Upper lobe of left lung (tissue), 6 donors: ENCODE results near the gene SYT12. TPM values are rescaled to one million over a fixed set of nuclear protein-coding genes. Genes with fewer than 3 reads are reported as not detected.

ENCODE experiments used
- ATAC-seq, 2 donors: fragments of 200-7000 bp; cut with Tn5 transposase; one replicate each; pipeline ENCODE4 v1.9.1; 2022; ENCODE audit warnings: mild to moderate bottlenecking in 2 of 2, moderate library complexity in 2 of 2; ENCODE audit not compliant: low FRiP score in 2 of 2
- DNase-seq, 2 donors: peaks; one replicate each; pipeline ENCODE4 v3.0.0-alpha.2; 2019 to 2020
- H3K27ac ChIP-seq, 4 donors: fragments of 200-600 bp; sonication (generic); one replicate each; pipeline ENCODE4 v1.5.1; 2016 to 2019
- H3K27me3 ChIP-seq, 4 donors: fragments of 200-600 bp; sonication (generic); one replicate each; pipeline ENCODE4 v1.5.1; 2017 to 2019
- H3K36me3 ChIP-seq, 4 donors: fragments of 200-600 bp; sonication (generic); one replicate each; pipeline ENCODE4 v1.5.1; 2016 to 2019
- H3K4me1 ChIP-seq, 4 donors: fragments of 200-600 bp; sonication (generic); one replicate each; pipeline ENCODE4 v1.5.1; 2018 to 2019
- H3K4me3 ChIP-seq, 4 donors: fragments of 200-600 bp; sonication (generic); one replicate each; pipeline ENCODE4 v1.5.1; 2017 to 2019; ENCODE audit warnings: mild to moderate bottlenecking in 2 of 4, moderate library complexity in 1 of 4
- H3K9me3 ChIP-seq, 4 donors: fragments of 200-600 bp; sonication (generic); one replicate each; pipeline ENCODE4 v1.5.1; 2018 to 2019
- EP300 ChIP-seq, 4 donors: sonication (generic); formaldehyde crosslinking; IDR thresholded peaks; one replicate each; pipeline ENCODE4 v1.5.1; 2017; ENCODE audit warnings: antibody characterized with exemption in 4 of 4, control low read depth in 2 of 4
- POLR2A ChIP-seq, 4 donors: fragments of 450-650 bp; IDR thresholded peaks; one replicate each; pipeline ENCODE4 v1.5.1; 2016 to 2017; ENCODE audit warnings: antibody characterized with exemption in 4 of 4, mild to moderate bottlenecking in 2 of 4
- POLR2AphosphoS5 ChIP-seq, 2 donors: sonication (generic); formaldehyde crosslinking; IDR thresholded peaks; one replicate each; pipeline ENCODE4 v1.5.1; 2017; ENCODE audit warnings: antibody characterized with exemption in 2 of 2
- WGBS, 2 donors: methylation state at CpG; one replicate each; pipeline ENCODE4 v1.1.5; 2017 to 2018; 5-methylcytosine and 5-hydroxymethylcytosine counted together
- total RNA-seq, 6 donors: library from RNA; depleted of rRNA in 4 of 6; stranded (reverse); fragments of >200 nt in 4 of 6; gene quantifications; one replicate each; pipeline versions ENCODE4 v1.1.0 to v1.2.1, GENCODE V29; 2016 to 2021
- TF ChIP-seq, protein P1 (sequence below), 6 experiments: fragments of 450-650 bp in 4 of 6; fragments of 200-600 bp in 2 of 6; sonication (generic) in 2 of 6; IDR thresholded peaks; one replicate each; pipeline ENCODE4 v1.5.1; 2016 to 2019; ENCODE audit warnings: antibody characterized with exemption in 6 of 6
- donor health status: DM: no; HTN: no; CAD: no; lungs with moderate emphysema.
- donor health status: DM: no; HTN: yes; CAD: no; lungs with severe emphysema.

The SYT12 gene
- total RNA-seq, 6 donors from 2014 or later: 0.14 to 0.24 (median 0.15) TPM; not detected in 3

DNA sequence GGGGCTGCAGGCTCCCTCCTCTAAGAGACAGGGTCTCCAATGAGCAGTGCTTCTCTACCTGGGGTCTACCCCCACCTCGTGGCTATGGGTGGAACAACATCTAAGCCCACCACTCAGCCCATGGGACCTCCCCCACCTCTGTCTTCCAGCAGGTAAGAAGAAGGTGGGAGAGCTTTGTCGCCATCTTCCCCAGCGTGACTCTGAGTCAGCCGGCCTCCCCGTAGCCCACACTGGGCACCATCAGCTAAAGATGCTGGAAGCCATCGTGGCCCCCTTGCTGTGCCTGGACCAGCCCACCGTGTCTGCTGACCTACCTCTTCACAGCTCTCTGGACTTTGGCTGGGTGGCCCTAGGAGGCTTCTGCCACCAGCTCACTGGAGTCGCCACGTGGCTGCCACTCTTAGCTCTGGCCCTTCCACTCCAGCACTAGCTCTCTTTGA lies 46.9 kb upstream of the SYT12 start:
- no peak for DNase-seq
- H3K4me1 ChIP-seq: peaks cover 3 to 6% (median 4%) of the 10 kb centered on the region in 4 donors
- H3K9me3 ChIP-seq: peaks cover 4 to 11% (median 8%) of the 10 kb centered on the region in 4 donors
- no peaks in the 10 kb centered on the region for H3K36me3 ChIP-seq
- no peaks in the 10 kb centered on the region for H3K27me3 ChIP-seq
- H3K4me3 ChIP-seq: no peak overlapping the region
- 53 to 89% methylated on average over 3 to 9 of the region's 9 CpGs for WGBS, 2 donors
- TF ChIP-seq POLR2AphosphoS5 (IDR thresholded peaks at IDR 0.05): no peak
- TF ChIP-seq, protein P1, sequence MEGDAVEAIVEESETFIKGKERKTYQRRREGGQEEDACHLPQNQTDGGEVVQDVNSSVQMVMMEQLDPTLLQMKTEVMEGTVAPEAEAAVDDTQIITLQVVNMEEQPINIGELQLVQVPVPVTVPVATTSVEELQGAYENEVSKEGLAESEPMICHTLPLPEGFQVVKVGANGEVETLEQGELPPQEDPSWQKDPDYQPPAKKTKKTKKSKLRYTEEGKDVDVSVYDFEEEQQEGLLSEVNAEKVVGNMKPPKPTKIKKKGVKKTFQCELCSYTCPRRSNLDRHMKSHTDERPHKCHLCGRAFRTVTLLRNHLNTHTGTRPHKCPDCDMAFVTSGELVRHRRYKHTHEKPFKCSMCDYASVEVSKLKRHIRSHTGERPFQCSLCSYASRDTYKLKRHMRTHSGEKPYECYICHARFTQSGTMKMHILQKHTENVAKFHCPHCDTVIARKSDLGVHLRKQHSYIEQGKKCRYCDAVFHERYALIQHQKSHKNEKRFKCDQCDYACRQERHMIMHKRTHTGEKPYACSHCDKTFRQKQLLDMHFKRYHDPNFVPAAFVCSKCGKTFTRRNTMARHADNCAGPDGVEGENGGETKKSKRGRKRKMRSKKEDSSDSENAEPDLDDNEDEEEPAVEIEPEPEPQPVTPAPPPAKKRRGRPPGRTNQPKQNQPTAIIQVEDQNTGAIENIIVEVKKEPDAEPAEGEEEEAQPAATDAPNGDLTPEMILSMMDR (IDR thresholded peaks at IDR 0.05): peak in 4 of 6 experiments; percentile 23 to 47 (median 36)
- TF ChIP-seq POLR2A (IDR thresholded peaks at IDR 0.05): no peak
- TF ChIP-seq EP300 (IDR thresholded peaks at IDR 0.05): no peak
- no peak overlapping the region for H3K27ac ChIP-seq
- ATAC-seq: peak; percentile 21 to 44

DNA sequence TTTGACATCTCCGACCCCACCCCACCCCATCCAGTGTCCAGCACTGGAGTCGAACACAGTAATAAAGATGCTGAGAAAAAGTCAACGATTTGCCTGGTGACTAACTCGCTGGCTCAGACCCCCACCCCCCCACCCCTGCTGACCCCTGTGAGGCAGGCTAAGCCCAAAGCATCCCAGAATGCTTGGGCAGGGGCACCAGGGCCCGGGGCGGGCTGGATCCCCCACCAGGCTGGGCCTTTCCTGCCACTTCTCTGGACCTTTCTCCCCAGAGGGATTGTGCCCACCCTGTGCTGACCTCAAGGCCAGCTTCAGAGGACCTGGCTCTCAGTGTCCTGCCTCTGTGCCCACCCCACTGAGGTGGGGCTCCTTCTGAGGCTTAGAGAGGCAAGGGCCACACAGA lies 46.0 kb upstream of the SYT12 start:
- H3K4me1 ChIP-seq: peaks cover 0 to 8% (median 7%) of the 10 kb centered on the region in 4 donors
- no peaks in the 10 kb centered on the region for H3K27me3 ChIP-seq
- DNase-seq: peak in 1 of 2 donors; percentile 54
- no peaks in the 10 kb centered on the region for H3K36me3 ChIP-seq
- no peak overlapping the region for H3K4me3 ChIP-seq
- no peak for ATAC-seq
- 91 to 92% methylated on average over 5 to 6 of the region's 6 CpGs for WGBS, 2 donors
- no peak overlapping the region for H3K27ac ChIP-seq
- TF ChIP-seq POLR2A (IDR thresholded peaks at IDR 0.05) (no peak), POLR2AphosphoS5 (IDR thresholded peaks at IDR 0.05) (no peak), EP300 (IDR thresholded peaks at IDR 0.05) (no peak)
- TF ChIP-seq, protein P1 (IDR thresholded peaks at IDR 0.05): no peak
- H3K9me3 ChIP-seq: peaks cover 4 to 11% (median 8%) of the 10 kb centered on the region in 4 donors

DNA sequence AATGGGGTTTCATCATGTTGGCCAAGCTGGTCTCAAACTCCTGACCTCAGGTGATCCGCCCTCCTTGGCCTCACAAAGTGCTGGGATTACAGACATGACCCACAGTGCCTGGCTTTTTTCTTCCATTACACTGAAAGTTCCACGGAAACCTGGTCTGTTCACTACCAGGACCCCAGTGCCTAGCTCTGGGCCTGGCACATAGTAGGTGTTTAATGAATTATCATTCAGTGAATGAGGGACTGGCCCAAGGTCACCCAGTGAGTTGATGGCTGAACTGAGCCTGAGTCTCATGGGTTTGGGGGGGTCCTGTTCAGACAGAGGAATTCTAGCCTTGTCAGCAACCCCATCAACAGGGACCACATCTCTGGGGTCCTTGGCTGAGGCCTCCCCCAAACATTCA lies 44.7 kb upstream of the SYT12 start:
- WGBS, 2 donors: 100% methylated on average over 2 of the region's 2 CpGs
- peaks cover 0 to 12% (median 11%) of the 10 kb centered on the region in 4 donors for H3K4me1 ChIP-seq

DNA sequence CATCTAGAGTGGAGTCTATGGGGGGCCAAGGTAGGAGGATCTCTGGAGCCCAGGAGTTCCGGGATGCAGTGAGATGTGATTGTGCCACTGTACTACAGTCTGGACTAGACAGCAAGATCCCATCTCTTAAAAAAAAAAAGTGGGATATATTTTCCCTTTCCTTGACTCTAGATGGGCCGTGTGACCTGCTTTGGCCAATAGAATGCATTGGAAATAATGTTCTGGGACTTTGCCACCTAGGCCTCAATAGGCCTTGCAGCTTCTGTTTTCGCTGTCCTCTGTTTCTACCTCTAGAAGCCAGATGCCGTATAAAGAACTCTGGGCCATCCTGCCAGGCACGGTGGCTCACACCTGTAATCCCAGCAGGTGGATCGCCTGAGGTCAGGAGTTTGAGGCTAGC lies 44.2 kb upstream of the SYT12 start:
- ATAC-seq: no peak
- TF ChIP-seq, protein P1 (IDR thresholded peaks at IDR 0.05): no peak
- no peak for TF ChIP-seq EP300 (IDR thresholded peaks at IDR 0.05)
- TF ChIP-seq POLR2AphosphoS5 (IDR thresholded peaks at IDR 0.05): no peak
- TF ChIP-seq POLR2A (IDR thresholded peaks at IDR 0.05): no peak

More for the DNA sequence above, 44.7 kb upstream of the SYT12 start:
- Histone ChIP-seq H3K4me3 (no peak overlapping the region), H3K27ac (no peak overlapping the region), H3K36me3 (no peaks in the 10 kb centered on the region), H3K27me3 (no peaks in the 10 kb centered on the region), H3K9me3 (peaks cover 4 to 11% (median 8%) of the 10 kb centered on the region in 4 donors)
- TF ChIP-seq POLR2AphosphoS5 (IDR thresholded peaks at IDR 0.05) (no peak), POLR2A (IDR thresholded peaks at IDR 0.05) (no peak), EP300 (IDR thresholded peaks at IDR 0.05) (no peak)
- TF ChIP-seq, protein P1 (IDR thresholded peaks at IDR 0.05): no peak
- ATAC-seq (no peak), DNase-seq (no peak)

More for the DNA sequence above, 44.2 kb upstream of the SYT12 start:
- Histone ChIP-seq H3K27ac (no peak overlapping the region), H3K36me3 (no peaks in the 10 kb centered on the region), H3K4me1 (peaks cover under 1 to 15% (median 11%) of the 10 kb centered on the region in 4 donors), H3K27me3 (no peaks in the 10 kb centered on the region), H3K4me3 (no peak overlapping the region), H3K9me3 (peaks cover 4 to 11% (median 8%) of the 10 kb centered on the region in 4 donors)
- no peak for DNase-seq
- WGBS, 2 donors: 96 to 97% methylated on average over 6 of the region's 6 CpGs
